Activated CD4-positive, alpha-beta T cell treated with anti-CD3 and anti-CD28 coated beads, Interleukin-2, amount 50 U/mL, for 16 hours (primary cell): ENCODE data around the gene NTMT2.

Experiments
- DNase-seq: peaks from one replicate; pipeline ENCODE4 v3.0.0-alpha.2; 2020

NTMT2 gene

GRCh38 chr1:170213596-170213995 lies 67.8 kb downstream of the NTMT2 start:
- DNase-seq = no peak

- no peak for DNase-seq
These were observed 68.6 kb downstream of the NTMT2 start for GRCh38 chr1:170214117-170215032.

GRCh38 chr1:170215072-170215885 lies 69.5 kb downstream of the NTMT2 start:
- DNase-seq = no peak

- DNase-seq = no peak
These were observed 71.9 kb downstream of the NTMT2 start for GRCh38 chr1:170217517-170218256.

GRCh38 chr1:170218257-170218650 lies 72.5 kb downstream of the NTMT2 start:
- no peak for DNase-seq
